ENCODE measurements around the gene MAGI2. TPM values are rescaled to one million over a fixed set of nuclear protein-coding genes. Genes with fewer than 3 reads are reported as not detected.
"Not testable (repeated sequence)": the region's sequence is repeated elsewhere in the genome, so short reads cannot be mapped to it uniquely, and the experiment has no call there.

The MAGI2 gene
- total RNA-seq, 1 donor from 2014 or later: 136 TPM

GRCh38 chr7:79452032-79452494 is 1.4 kb downstream of the MAGI2 start:
- peak; percentile 76 for DNase-seq (ENCODE audit: low spot score in 2 of 2)
- no peak for FAIRE-seq

GRCh38 chr7:79451580-79451979 is 1.9 kb downstream of the MAGI2 start:
- DNase-seq (ENCODE audit: low spot score in 2 of 2): no peak
- no peak for FAIRE-seq

- FAIRE-seq; DNase-seq (ENCODE audit: low spot score in 2 of 2): not testable (repeated sequence)
Measured at GRCh38 chr7:79442766-79443165, 10.7 kb downstream of the MAGI2 start.

- FAIRE-seq: no peak
- no peak for DNase-seq (ENCODE audit: low spot score in 2 of 2)
Measured at GRCh38 chr7:79436378-79436777, 17.1 kb downstream of the MAGI2 start.

- FAIRE-seq: no peak
- no peak for DNase-seq (ENCODE audit: low spot score in 2 of 2)
Measured at GRCh38 chr7:79434867-79435266, 18.6 kb downstream of the MAGI2 start.

- no peak for DNase-seq (ENCODE audit: low spot score in 2 of 2)
- no peak for FAIRE-seq
Measured at GRCh38 chr7:79434098-79434497, 19.4 kb downstream of the MAGI2 start.

GRCh38 chr7:79430391-79430790 is 23.1 kb downstream of the MAGI2 start:
- DNase-seq (ENCODE audit: low spot score in 2 of 2) (no peak), FAIRE-seq (no peak)

- no peak for DNase-seq (ENCODE audit: low spot score in 2 of 2)
- no peak for FAIRE-seq
Measured at GRCh38 chr7:79425665-79426064, 27.8 kb downstream of the MAGI2 start.

GRCh38 chr7:79421751-79422150 is 31.7 kb downstream of the MAGI2 start:
- no peak for FAIRE-seq
- DNase-seq (ENCODE audit: low spot score in 2 of 2): no peak

- no peak for FAIRE-seq
- DNase-seq (ENCODE audit: low spot score in 2 of 2): no peak
Measured at GRCh38 chr7:79420464-79420863, 33.0 kb downstream of the MAGI2 start.

GRCh38 chr7:79414910-79415309 is 38.6 kb downstream of the MAGI2 start:
- FAIRE-seq: no peak
- DNase-seq (ENCODE audit: low spot score in 2 of 2): no peak

GRCh38 chr7:79412915-79413314 is 40.6 kb downstream of the MAGI2 start:
- FAIRE-seq: no peak

GRCh38 chr7:79412438-79412837 is 41.0 kb downstream of the MAGI2 start:
- no peak for DNase-seq (ENCODE audit: low spot score in 2 of 2)
- FAIRE-seq: no peak

More at GRCh38 chr7:79412915-79413314, 40.6 kb downstream of the MAGI2 start:
- no peak for DNase-seq (ENCODE audit: low spot score in 2 of 2)

GRCh38 chr7:79410345-79410744 is 43.1 kb downstream of the MAGI2 start:
- DNase-seq (ENCODE audit: low spot score in 2 of 2): no peak
- no peak for FAIRE-seq

GRCh38 chr7:79407351-79407750 is 46.1 kb downstream of the MAGI2 start:
- FAIRE-seq (no peak), DNase-seq (ENCODE audit: low spot score in 2 of 2) (no peak)

- DNase-seq (ENCODE audit: low spot score in 2 of 2): no peak
- no peak for FAIRE-seq
Measured at GRCh38 chr7:79406371-79406770, 47.1 kb downstream of the MAGI2 start.

GRCh38 chr7:79405368-79405767 is 48.1 kb downstream of the MAGI2 start:
- DNase-seq (ENCODE audit: low spot score in 2 of 2) (no peak), FAIRE-seq (no peak)

GRCh38 chr7:79403879-79404278 is 49.6 kb downstream of the MAGI2 start:
- FAIRE-seq: no peak
- DNase-seq (ENCODE audit: low spot score in 2 of 2): no peak

GRCh38 chr7:79403451-79403850 is 50.0 kb downstream of the MAGI2 start:
- FAIRE-seq: no peak
- DNase-seq (ENCODE audit: low spot score in 2 of 2): no peak

- FAIRE-seq (no peak), DNase-seq (ENCODE audit: low spot score in 2 of 2) (no peak)
Measured at GRCh38 chr7:79401254-79401653, 52.2 kb downstream of the MAGI2 start.

GRCh38 chr7:79400222-79400621 is 53.2 kb downstream of the MAGI2 start:
- DNase-seq (ENCODE audit: low spot score in 2 of 2) (no peak), FAIRE-seq (no peak)

GRCh38 chr7:79398138-79398749 is 55.2 kb downstream of the MAGI2 start:
- FAIRE-seq (no peak), DNase-seq (ENCODE audit: low spot score in 2 of 2) (no peak)

Measured in frontal cortex (tissue), 4 donors.